Type B pancreatic cell (in vitro differentiated cells): ENCODE data around the gene RCAN1. TPM values are rescaled to one million over a fixed set of nuclear protein-coding genes. Genes with fewer than 3 reads are reported as not detected.

Source experiments
- DNase-seq: peaks from one replicate; pipeline ENCODE4 v3.0.0; 2021; ENCODE audit warnings: mixed read lengths; ENCODE audit not compliant: unreplicated experiment; ENCODE audit errors: extremely low spot score
- H3K27ac Mint-ChIP-seq: 2 replicates; pipeline ENCODE4 v1.8.0; 2021; ENCODE audit warnings: mild to moderate bottlenecking, mixed read lengths
- H3K27me3 Mint-ChIP-seq: 2 replicates; pipeline ENCODE4 v1.8.0; 2021; ENCODE audit warnings: mixed read lengths
- H3K36me3 Mint-ChIP-seq: 2 replicates; pipeline ENCODE4 v1.8.0; 2021; ENCODE audit warnings: mixed read lengths
- H3K4me1 Mint-ChIP-seq: one replicate; pipeline ENCODE4 v1.8.0; 2021; ENCODE audit warnings: mixed read lengths; ENCODE audit not compliant: unreplicated experiment
- H3K4me3 Mint-ChIP-seq: 2 replicates; pipeline ENCODE4 v1.8.0; 2021; ENCODE audit warnings: mild to moderate bottlenecking, mixed read lengths
- H3K9me3 Mint-ChIP-seq: 2 replicates; pipeline ENCODE4 v1.8.0; 2021; ENCODE audit warnings: mixed read lengths
- CTCF ChIP-seq: fragments of 200-600 bp; sonication (generic); conservative IDR thresholded peaks from 2 replicates; pipeline ENCODE4 v1.5.0; 2021; ENCODE audit warnings: antibody characterized with exemption, mild to moderate bottlenecking
- long read RNA-seq: library from polyadenylated mRNA; unstranded; transcript quantifications from one replicate; pipeline ENCODE4 v2.0.0, GENCODE V29; 2020
- total RNA-seq: library from RNA; stranded (reverse); gene quantifications from 2 replicates; pipeline ENCODE4 v1.2.1, GENCODE V29; 2021; ENCODE audit warnings: low replicate concordance

Gene RCAN1
- 13.4 and 16.5 TPM in 2 replicates for total RNA-seq
- long read RNA-seq, transcript RCAN1-202 (4 exons, 2,408 nt) = major isoform, 37 of 50 reads
- long read RNA-seq, partial matches to known transcripts = 6 of 50 reads
- long read RNA-seq, other reads (novel, unspliced or antisense) = 3 of 50 reads

DNA sequence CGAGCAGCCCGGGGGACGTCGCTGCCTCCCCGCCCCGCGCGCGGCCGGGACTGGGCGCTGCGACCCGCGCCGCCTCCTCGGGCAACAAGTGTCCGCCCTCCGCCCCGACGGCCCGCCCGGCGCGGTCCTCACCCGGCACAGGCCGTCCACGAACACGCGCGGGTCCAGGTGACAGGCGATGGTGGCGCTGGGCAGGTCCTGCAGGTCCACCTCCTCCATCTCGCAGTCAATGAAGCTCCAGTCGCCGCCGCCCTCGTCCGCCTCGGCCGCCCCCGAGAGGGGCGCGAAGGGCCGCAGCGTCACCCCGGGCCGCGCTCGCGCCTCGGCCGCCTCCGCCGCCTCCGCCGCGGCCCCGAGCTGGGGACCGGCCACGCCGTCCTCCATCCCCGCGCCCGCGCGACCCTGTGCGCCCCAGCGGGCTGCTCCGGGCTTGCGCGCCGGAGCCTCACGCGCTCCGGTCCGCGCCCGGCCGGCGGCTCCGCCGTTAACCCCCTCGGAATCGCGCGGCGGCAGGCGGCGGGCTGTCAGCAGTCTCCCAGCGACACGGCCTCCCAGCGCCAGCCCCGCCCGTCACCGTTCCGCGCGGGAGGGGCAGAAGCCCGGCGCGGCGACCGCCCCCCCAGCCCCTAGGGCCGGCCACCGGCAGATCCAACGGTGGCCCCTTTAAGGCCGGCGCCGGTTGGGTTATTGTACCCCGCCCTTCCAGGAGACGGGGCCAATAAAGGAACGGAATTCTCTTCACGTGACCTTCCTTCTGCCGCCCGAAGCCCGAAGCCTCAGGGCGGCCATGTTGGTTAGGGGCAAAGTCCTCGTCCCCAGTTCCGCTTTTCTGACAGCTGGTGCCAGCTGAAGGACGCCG is at the start of gene RCAN1:
RCAN1 (minus strand) TSS at position 486 of the 859 bp plus-strand sequence; CDS start at position 384, 102 bp downstream.
- H3K27me3 Mint-ChIP-seq = peaks cover 41% of the 10 kb centered on the region
- H3K9me3 Mint-ChIP-seq = no peaks in the 10 kb centered on the region
- peak; percentile 89 for DNase-seq
- H3K4me3 Mint-ChIP-seq = peak within 1 kb of the TSS; percentile 93
- no peak for TF ChIP-seq CTCF
- H3K27ac Mint-ChIP-seq = peak within 1 kb of the TSS; percentile 83
- H3K36me3 Mint-ChIP-seq = no peaks in the 10 kb centered on the region
- no peaks in the 10 kb centered on the region for H3K4me1 Mint-ChIP-seq

GRCh38 chr21:34661848-34662247 is 46.9 kb upstream of the RCAN1 start:
- H3K36me3 Mint-ChIP-seq = no peaks in the 10 kb centered on the region
- H3K4me3 Mint-ChIP-seq = no peak overlapping the region
- TF ChIP-seq CTCF = no peak
- DNase-seq = no peak
- H3K4me1 Mint-ChIP-seq = no peaks in the 10 kb centered on the region
- H3K27ac Mint-ChIP-seq = no peak overlapping the region
- H3K9me3 Mint-ChIP-seq = peaks cover 18% of the 10 kb centered on the region
- peaks cover 67% of the 10 kb centered on the region for H3K27me3 Mint-ChIP-seq

- no peak for DNase-seq
- peaks cover 1% of the 10 kb centered on the region for H3K4me1 Mint-ChIP-seq
- peaks cover 14% of the 10 kb centered on the region for H3K9me3 Mint-ChIP-seq
- no peak for TF ChIP-seq CTCF
- no peak overlapping the region for H3K4me3 Mint-ChIP-seq
- H3K36me3 Mint-ChIP-seq = no peaks in the 10 kb centered on the region
- H3K27me3 Mint-ChIP-seq = peaks cover 35% of the 10 kb centered on the region
- no peak overlapping the region for H3K27ac Mint-ChIP-seq
Observed at GRCh38 chr21:34653522-34653921, 38.6 kb upstream of the RCAN1 start.

- no peak for TF ChIP-seq CTCF
- no peak for DNase-seq
- Mint-ChIP-seq H3K9me3 (peaks cover 14% of the 10 kb centered on the region), H3K27me3 (peaks cover 25% of the 10 kb centered on the region), H3K4me1 (peaks cover 15% of the 10 kb centered on the region), H3K4me3 (no peak overlapping the region), H3K36me3 (no peaks in the 10 kb centered on the region), H3K27ac (no peak overlapping the region)
Observed at GRCh38 chr21:34651642-34652041, 36.7 kb upstream of the RCAN1 start.

- peaks cover 15% of the 10 kb centered on the region for H3K4me1 Mint-ChIP-seq
- peaks cover 19% of the 10 kb centered on the region for H3K27me3 Mint-ChIP-seq
- H3K36me3 Mint-ChIP-seq = no peaks in the 10 kb centered on the region
- no peak overlapping the region for H3K4me3 Mint-ChIP-seq
- no peak for DNase-seq
- peaks cover 14% of the 10 kb centered on the region for H3K9me3 Mint-ChIP-seq
- H3K27ac Mint-ChIP-seq = peak overlapping the region; percentile 30
- no peak for TF ChIP-seq CTCF
Observed at GRCh38 chr21:34650861-34651431, 36.0 kb upstream of the RCAN1 start.
